Suprapubic skin (tissue), 4 donors: Measurements from ENCODE around the gene IGFBP6. TPM values are rescaled to one million over a fixed set of nuclear protein-coding genes. Genes with fewer than 3 reads are reported as not detected.

Source experiments
- DNase-seq, 2 donors: peaks; one replicate each; pipeline ENCODE4 v3.0.0-alpha.2; 2019; ENCODE audit warnings: low spot score in 2 of 2
- H3K27ac ChIP-seq: fragments of 200-600 bp; sonication (generic); one replicate; pipeline ENCODE4 v1.5.1; 2019
- H3K27me3 ChIP-seq: fragments of 200-600 bp; sonication (generic); one replicate; pipeline ENCODE4 v1.5.1; 2019
- H3K36me3 ChIP-seq: fragments of 200-600 bp; sonication (generic); one replicate; pipeline ENCODE4 v1.5.1; 2019
- H3K4me1 ChIP-seq: fragments of 200-600 bp; sonication (generic); one replicate; pipeline ENCODE4 v1.5.1; 2019
- H3K4me3 ChIP-seq: fragments of 200-600 bp; sonication (generic); one replicate; pipeline ENCODE4 v1.5.1; 2019; ENCODE audit warnings: mild to moderate bottlenecking
- H3K9me3 ChIP-seq: fragments of 200-600 bp; sonication (generic); one replicate; pipeline ENCODE4 v1.5.1; 2019
- CTCF ChIP-seq, 2 donors: fragments of 200-600 bp in 1 of 2; fragments of 450-650 bp in 1 of 2; sonication (generic) in 1 of 2; IDR thresholded peaks; one replicate each; pipeline ENCODE4 v1.5.1; 2016 to 2019; ENCODE audit warnings: antibody characterized with exemption in 2 of 2, mild to moderate bottlenecking in 1 of 2, moderate library complexity in 1 of 2
- EP300 ChIP-seq: sonication (generic); formaldehyde crosslinking; IDR thresholded peaks from one replicate; pipeline ENCODE4 v1.6.1; 2017; ENCODE audit warnings: antibody characterized with exemption
- POLR2A ChIP-seq, 2 donors: fragments of 450-650 bp; IDR thresholded peaks; one replicate each; pipeline ENCODE4 v1.6.1; 2017; ENCODE audit warnings: antibody characterized with exemption in 2 of 2, mild to moderate bottlenecking in 2 of 2, moderate library complexity in 2 of 2
- POLR2AphosphoS5 ChIP-seq, 3 donors: sonication (generic); formaldehyde crosslinking; IDR thresholded peaks; one replicate each; pipeline ENCODE4 v1.6.1; 2017; ENCODE audit warnings: antibody characterized with exemption in 3 of 3
- WGBS: methylation state at CpG from one replicate; pipeline ENCODE4 v1.1.5; 2018; 5-methylcytosine and 5-hydroxymethylcytosine counted together
- total RNA-seq, 4 donors: library from RNA; depleted of rRNA; stranded (reverse); fragments of >200 nt; gene quantifications; one replicate each; pipeline ENCODE4 v1.1.0, GENCODE V29; 2016

IGFBP6 gene
- total RNA-seq, 4 donors from 2014 or later: 19.2 to 97.0 (median 59.6) TPM

GRCh38 chr12:53131844-53132243, 34.4 kb downstream of the IGFBP6 start:
- no peak overlapping the region for H3K4me3 ChIP-seq
- 87% methylated on average over 2 of the region's 2 CpGs for WGBS
- no peak overlapping the region for H3K27ac ChIP-seq
- H3K36me3 ChIP-seq: no peaks in the 10 kb centered on the region
- no peaks in the 10 kb centered on the region for H3K27me3 ChIP-seq
- peaks cover 10% of the 10 kb centered on the region for H3K9me3 ChIP-seq
- TF ChIP-seq EP300 (no peak), CTCF (IDR thresholded peaks at IDR 0.05) (no peak), POLR2A (IDR thresholded peaks at IDR 0.05) (no peak), POLR2AphosphoS5 (IDR thresholded peaks at IDR 0.05) (no peak)
- DNase-seq: no peak
- H3K4me1 ChIP-seq: no peaks in the 10 kb centered on the region

- Histone ChIP-seq H3K4me1 (no peaks in the 10 kb centered on the region), H3K4me3 (no peak overlapping the region), H3K27ac (no peak overlapping the region), H3K36me3 (no peaks in the 10 kb centered on the region), H3K27me3 (no peaks in the 10 kb centered on the region), H3K9me3 (peaks cover 13% of the 10 kb centered on the region)
- TF ChIP-seq POLR2A (IDR thresholded peaks at IDR 0.05) (no peak), CTCF (IDR thresholded peaks at IDR 0.05) (no peak), EP300 (no peak), POLR2AphosphoS5 (IDR thresholded peaks at IDR 0.05) (no peak)
- WGBS: 74% methylated on average over 3 of the region's 3 CpGs
- DNase-seq: no peak
These were observed 36.3 kb downstream of the IGFBP6 start for GRCh38 chr12:53133722-53134121.

GRCh38 chr12:53143355-53143754, 45.9 kb downstream of the IGFBP6 start:
- Histone ChIP-seq H3K4me3 (no peak overlapping the region), H3K9me3 (no peaks in the 10 kb centered on the region), H3K4me1 (no peaks in the 10 kb centered on the region), H3K27me3 (no peaks in the 10 kb centered on the region), H3K36me3 (no peaks in the 10 kb centered on the region), H3K27ac (no peak overlapping the region)
- TF ChIP-seq POLR2AphosphoS5 (IDR thresholded peaks at IDR 0.05) (no peak), POLR2A (IDR thresholded peaks at IDR 0.05) (no peak), EP300 (no peak), CTCF (IDR thresholded peaks at IDR 0.05) (no peak)
- DNase-seq: no peak
- 86% methylated on average over 4 of the region's 4 CpGs for WGBS

- no peaks in the 10 kb centered on the region for H3K27me3 ChIP-seq
- TF ChIP-seq POLR2AphosphoS5 (IDR thresholded peaks at IDR 0.05) (no peak), POLR2A (IDR thresholded peaks at IDR 0.05) (no peak), EP300 (no peak), CTCF (IDR thresholded peaks at IDR 0.05) (no peak)
- no peak for DNase-seq
- no peaks in the 10 kb centered on the region for H3K36me3 ChIP-seq
- WGBS: 90% methylated on average over 5 of the region's 5 CpGs
- H3K27ac ChIP-seq: no peak overlapping the region
- H3K4me1 ChIP-seq: no peaks in the 10 kb centered on the region
- no peaks in the 10 kb centered on the region for H3K9me3 ChIP-seq
- no peak overlapping the region for H3K4me3 ChIP-seq
These were observed 48.2 kb downstream of the IGFBP6 start for GRCh38 chr12:53145383-53146260.

DNA sequence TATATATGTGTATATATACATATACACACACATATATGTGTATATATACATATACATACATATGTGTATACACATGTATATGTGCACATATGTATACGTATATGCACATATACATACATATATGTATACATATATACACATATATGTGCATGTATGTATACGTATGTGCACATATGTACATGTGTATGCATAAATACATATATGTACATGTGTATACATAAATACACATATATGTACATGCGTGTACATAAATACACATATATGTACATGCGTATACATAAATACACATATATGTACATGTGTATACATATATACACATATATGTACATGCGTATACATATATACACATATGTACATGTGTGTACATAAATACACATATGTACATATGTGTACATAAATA, 49.7 kb downstream of the IGFBP6 start:
- no peaks in the 10 kb centered on the region for H3K27me3 ChIP-seq
- no peaks in the 10 kb centered on the region for H3K4me1 ChIP-seq
- no peaks in the 10 kb centered on the region for H3K36me3 ChIP-seq
- no peak overlapping the region for H3K4me3 ChIP-seq
- H3K9me3 ChIP-seq: no peaks in the 10 kb centered on the region
- H3K27ac ChIP-seq: no peak overlapping the region
- DNase-seq: no peak
- WGBS: 92% methylated on average over 5 of the region's 5 CpGs
- TF ChIP-seq POLR2AphosphoS5 (IDR thresholded peaks at IDR 0.05): no peak
- no peak for TF ChIP-seq EP300
